ENCODE measurements around the gene TRIM33. TPM values are rescaled to one million over a fixed set of nuclear protein-coding genes. Genes with fewer than 3 reads are reported as not detected.
"Not testable (repeated sequence)": the region's sequence is repeated elsewhere in the genome, so short reads cannot be mapped to it uniquely, and the experiment has no call there.

Gene TRIM33
- total RNA-seq, 1 donor from 2014 or later: 36.2 TPM

DNA sequence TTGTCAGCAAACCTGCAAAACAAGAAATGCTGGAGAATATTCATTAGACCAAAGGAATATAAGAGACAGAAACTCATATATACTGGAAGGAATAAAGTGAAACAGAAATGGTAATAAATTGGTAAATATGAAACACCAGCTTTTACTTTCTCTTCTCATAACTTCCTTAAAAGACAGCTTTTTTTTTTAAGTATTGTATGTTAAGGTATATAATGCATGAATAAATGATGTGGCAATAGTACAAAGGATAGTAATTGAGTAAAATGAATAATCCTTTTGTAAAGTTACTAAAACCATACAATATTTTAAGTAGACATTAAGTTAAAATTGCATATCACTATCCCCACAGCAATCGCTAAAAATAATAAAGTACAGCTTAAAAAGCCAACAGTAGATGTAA, 64.8 kb downstream of the TRIM33 start:
- no peaks in the 10 kb centered on the region for H3K27me3 Mint-ChIP-seq (ENCODE audit: unreplicated experiment)
- no peaks in the 10 kb centered on the region for H3K9me3 Mint-ChIP-seq (ENCODE audit: unreplicated experiment)
- TF ChIP-seq, protein P1, sequence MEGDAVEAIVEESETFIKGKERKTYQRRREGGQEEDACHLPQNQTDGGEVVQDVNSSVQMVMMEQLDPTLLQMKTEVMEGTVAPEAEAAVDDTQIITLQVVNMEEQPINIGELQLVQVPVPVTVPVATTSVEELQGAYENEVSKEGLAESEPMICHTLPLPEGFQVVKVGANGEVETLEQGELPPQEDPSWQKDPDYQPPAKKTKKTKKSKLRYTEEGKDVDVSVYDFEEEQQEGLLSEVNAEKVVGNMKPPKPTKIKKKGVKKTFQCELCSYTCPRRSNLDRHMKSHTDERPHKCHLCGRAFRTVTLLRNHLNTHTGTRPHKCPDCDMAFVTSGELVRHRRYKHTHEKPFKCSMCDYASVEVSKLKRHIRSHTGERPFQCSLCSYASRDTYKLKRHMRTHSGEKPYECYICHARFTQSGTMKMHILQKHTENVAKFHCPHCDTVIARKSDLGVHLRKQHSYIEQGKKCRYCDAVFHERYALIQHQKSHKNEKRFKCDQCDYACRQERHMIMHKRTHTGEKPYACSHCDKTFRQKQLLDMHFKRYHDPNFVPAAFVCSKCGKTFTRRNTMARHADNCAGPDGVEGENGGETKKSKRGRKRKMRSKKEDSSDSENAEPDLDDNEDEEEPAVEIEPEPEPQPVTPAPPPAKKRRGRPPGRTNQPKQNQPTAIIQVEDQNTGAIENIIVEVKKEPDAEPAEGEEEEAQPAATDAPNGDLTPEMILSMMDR (IDR thresholded peaks at IDR 0.05; ENCODE audit: unreplicated experiment): no peak
- peaks cover 9% of the 10 kb centered on the region for H3K4me1 Mint-ChIP-seq (ENCODE audit: unreplicated experiment)
- DNase-seq (ENCODE audit: low spot score): no peak
- H3K27ac Mint-ChIP-seq (ENCODE audit: unreplicated experiment): no peak overlapping the region
- H3K4me3 Mint-ChIP-seq (ENCODE audit: unreplicated experiment): no peak overlapping the region
- peaks cover 4% of the 10 kb centered on the region for H3K36me3 Mint-ChIP-seq (ENCODE audit: low read depth, unreplicated experiment)

DNA sequence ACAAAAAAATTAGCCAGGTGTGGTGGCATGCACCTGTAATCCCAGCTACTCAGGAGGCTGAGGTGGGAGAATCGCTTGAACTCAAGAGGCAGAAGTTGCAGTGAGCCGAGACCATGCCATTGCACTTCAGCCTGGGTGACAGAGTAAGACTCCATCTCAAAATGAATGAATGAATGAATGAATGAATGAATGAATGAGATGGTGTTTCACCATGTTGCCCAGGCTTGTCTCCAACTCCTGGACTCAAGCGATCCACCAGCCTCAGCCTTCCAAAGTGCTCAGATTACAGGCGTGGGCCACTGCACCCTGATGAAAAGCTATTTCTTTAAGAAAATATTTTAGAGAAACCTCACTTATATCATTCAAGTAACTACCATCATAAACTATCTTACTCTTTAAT, 67.8 kb downstream of the TRIM33 start:
- not testable (repeated sequence) for H3K36me3 Mint-ChIP-seq (ENCODE audit: low read depth, unreplicated experiment); H3K9me3 Mint-ChIP-seq (ENCODE audit: unreplicated experiment); H3K4me1 Mint-ChIP-seq (ENCODE audit: unreplicated experiment); H3K4me3 Mint-ChIP-seq (ENCODE audit: unreplicated experiment); H3K27ac Mint-ChIP-seq (ENCODE audit: unreplicated experiment); DNase-seq (ENCODE audit: low spot score); H3K27me3 Mint-ChIP-seq (ENCODE audit: unreplicated experiment)

DNA sequence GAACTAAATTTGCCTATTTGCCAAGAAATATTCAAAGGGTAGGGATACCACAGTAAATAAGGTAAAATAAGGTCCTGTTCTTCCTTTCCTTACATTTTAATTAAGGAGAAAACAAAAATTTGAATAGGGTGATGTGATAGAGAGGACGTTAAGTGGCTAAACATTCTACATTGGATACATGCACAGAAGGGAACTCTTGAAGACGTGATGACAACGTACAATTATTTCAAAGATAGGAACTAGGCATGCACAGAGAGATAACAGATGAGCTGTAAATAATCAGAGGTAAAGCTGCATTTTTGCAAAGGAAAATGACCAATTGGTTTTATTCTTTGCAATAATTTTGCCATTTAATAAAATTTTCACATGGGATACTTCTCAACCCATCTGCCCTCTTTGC, 69.7 kb downstream of the TRIM33 start:
- Mint-ChIP-seq H3K4me1 (ENCODE audit: unreplicated experiment) (peaks cover 9% of the 10 kb centered on the region), H3K27me3 (ENCODE audit: unreplicated experiment) (peaks cover 1% of the 10 kb centered on the region), H3K9me3 (ENCODE audit: unreplicated experiment) (no peaks in the 10 kb centered on the region), H3K36me3 (ENCODE audit: low read depth, unreplicated experiment) (peaks cover 8% of the 10 kb centered on the region), H3K27ac (ENCODE audit: unreplicated experiment) (no peak overlapping the region), H3K4me3 (ENCODE audit: unreplicated experiment) (no peak overlapping the region)
- DNase-seq (ENCODE audit: low spot score): no peak
- TF ChIP-seq, protein P1 (IDR thresholded peaks at IDR 0.05; ENCODE audit: unreplicated experiment): no peak

DNA sequence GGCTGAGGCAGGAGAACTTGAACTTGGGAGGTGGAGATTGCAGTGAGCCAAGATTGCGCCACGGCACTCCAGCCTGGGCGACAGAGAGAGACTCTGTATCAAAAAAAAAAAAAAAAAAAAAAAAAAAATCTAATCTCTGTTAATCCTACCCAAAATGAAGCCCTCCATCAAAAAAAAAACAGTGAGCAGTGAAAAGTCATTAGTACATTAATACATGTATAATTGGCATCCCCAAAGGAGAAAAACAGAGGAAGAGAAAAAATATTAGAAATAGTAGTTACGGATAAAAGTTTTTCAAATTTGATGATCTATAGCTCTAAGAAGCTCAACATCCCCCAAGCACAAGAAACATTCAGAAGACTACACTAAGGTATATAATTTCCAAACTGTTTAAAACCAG, 71.6 kb downstream of the TRIM33 start:
- TF ChIP-seq, protein P1 (IDR thresholded peaks at IDR 0.05; ENCODE audit: unreplicated experiment): no peak
- peaks cover 8% of the 10 kb centered on the region for H3K36me3 Mint-ChIP-seq (ENCODE audit: low read depth, unreplicated experiment)
- H3K4me1 Mint-ChIP-seq (ENCODE audit: unreplicated experiment): no peaks in the 10 kb centered on the region
- no peak overlapping the region for H3K27ac Mint-ChIP-seq (ENCODE audit: unreplicated experiment)
- H3K4me3 Mint-ChIP-seq (ENCODE audit: unreplicated experiment): no peak overlapping the region
- no peaks in the 10 kb centered on the region for H3K9me3 Mint-ChIP-seq (ENCODE audit: unreplicated experiment)
- H3K27me3 Mint-ChIP-seq (ENCODE audit: unreplicated experiment): peaks cover 3% of the 10 kb centered on the region
- DNase-seq (ENCODE audit: low spot score): no peak

DNA sequence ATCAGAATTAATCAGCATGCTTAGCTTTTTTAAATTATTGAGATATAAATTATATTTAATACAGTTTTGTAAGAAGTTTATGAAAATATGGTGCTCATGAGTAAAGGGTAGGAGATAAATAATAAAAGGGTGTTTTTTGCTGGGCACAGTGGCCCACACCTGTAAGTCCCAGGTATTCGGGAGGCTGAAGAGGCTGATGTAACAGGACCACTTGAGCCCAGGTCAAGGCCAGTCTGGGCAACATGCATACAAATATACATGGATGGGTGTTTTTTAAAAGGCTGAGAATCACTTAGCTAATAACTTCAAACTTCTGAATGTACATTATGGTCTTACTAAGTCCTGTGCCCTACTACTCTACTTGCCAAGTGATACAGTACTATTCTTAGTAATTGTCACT, 73.2 kb downstream of the TRIM33 start:
- no peak overlapping the region for H3K27ac Mint-ChIP-seq (ENCODE audit: unreplicated experiment)
- no peaks in the 10 kb centered on the region for H3K4me1 Mint-ChIP-seq (ENCODE audit: unreplicated experiment)
- no peak for DNase-seq (ENCODE audit: low spot score)
- TF ChIP-seq, protein P1 (IDR thresholded peaks at IDR 0.05; ENCODE audit: unreplicated experiment): no peak
- H3K9me3 Mint-ChIP-seq (ENCODE audit: unreplicated experiment): no peaks in the 10 kb centered on the region
- H3K27me3 Mint-ChIP-seq (ENCODE audit: unreplicated experiment): peaks cover 3% of the 10 kb centered on the region
- peaks cover 4% of the 10 kb centered on the region for H3K36me3 Mint-ChIP-seq (ENCODE audit: low read depth, unreplicated experiment)
- no peak overlapping the region for H3K4me3 Mint-ChIP-seq (ENCODE audit: unreplicated experiment)

DNA sequence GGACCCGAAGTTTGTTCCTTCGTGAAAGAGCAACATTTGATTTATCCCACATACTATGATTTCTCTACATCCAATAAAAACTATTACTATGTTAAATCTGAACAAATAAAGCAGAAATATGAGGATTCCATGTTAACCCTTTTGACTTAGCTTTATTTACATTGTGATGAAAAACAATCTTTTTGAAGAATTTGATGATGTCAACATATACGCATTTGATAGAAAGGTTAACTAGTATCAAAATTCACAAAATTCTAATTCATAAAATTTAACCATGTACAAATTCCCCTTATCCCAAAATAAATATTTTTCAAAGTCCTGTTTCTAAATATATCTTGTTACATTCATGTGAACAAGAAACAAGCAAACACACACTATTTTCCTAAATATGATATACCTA, 74.2 kb downstream of the TRIM33 start:
- no peak for DNase-seq (ENCODE audit: low spot score)
- H3K4me3 Mint-ChIP-seq (ENCODE audit: unreplicated experiment): no peak overlapping the region

More for the DNA sequence above, 74.2 kb downstream of the TRIM33 start:
- Mint-ChIP-seq H3K36me3 (ENCODE audit: low read depth, unreplicated experiment) (peaks cover 4% of the 10 kb centered on the region), H3K4me1 (ENCODE audit: unreplicated experiment) (no peaks in the 10 kb centered on the region), H3K27me3 (ENCODE audit: unreplicated experiment) (peaks cover 3% of the 10 kb centered on the region), H3K9me3 (ENCODE audit: unreplicated experiment) (no peaks in the 10 kb centered on the region), H3K27ac (ENCODE audit: unreplicated experiment) (no peak overlapping the region)
- TF ChIP-seq, protein P1 (IDR thresholded peaks at IDR 0.05; ENCODE audit: unreplicated experiment): no peak
